Mesodermal cell (in vitro differentiated cells): Measurements from ENCODE around the gene ELMO1.

Experiments
- H3K27ac ChIP-seq: 2 replicates; pipeline ENCODE4 v1.7.0; 2013; ENCODE audit warnings: mild to moderate bottlenecking, low read depth, low read length, moderate library complexity; ENCODE audit not compliant: severe bottlenecking
- H3K36me3 ChIP-seq: 2 replicates; pipeline ENCODE4 v1.7.1; 2013; ENCODE audit warnings: mild to moderate bottlenecking, low read length, moderate library complexity; ENCODE audit not compliant: control insufficient read depth, insufficient read depth
- H3K4me1 ChIP-seq: one replicate; pipeline ENCODE4 v1.7.1; 2013; ENCODE audit warnings: mild to moderate bottlenecking, low read length; ENCODE audit not compliant: insufficient read depth, control insufficient read depth, poor library complexity, severe bottlenecking
- H3K4me3 ChIP-seq: 2 replicates; pipeline ENCODE4 v1.7.0; 2013; ENCODE audit warnings: low read length, control low read depth, mild to moderate bottlenecking; ENCODE audit not compliant: insufficient read depth, poor library complexity, severe bottlenecking; ENCODE audit errors: extremely low read depth
- H3K9me3 ChIP-seq: 2 replicates; pipeline ENCODE4 v1.7.1; 2013; ENCODE audit warnings: mild to moderate bottlenecking, low read length, moderate library complexity; ENCODE audit not compliant: control insufficient read depth
- WGBS, 2 experiments: methylation state at CpG; one replicate each; pipeline ENCODE4 v1.1.5; 2013; ENCODE audit warnings: missing lambda C conversion rate in 2 of 2; ENCODE audit not compliant: insufficient coverage in 2 of 2; 5-methylcytosine and 5-hydroxymethylcytosine counted together

The ELMO1 gene

DNA sequence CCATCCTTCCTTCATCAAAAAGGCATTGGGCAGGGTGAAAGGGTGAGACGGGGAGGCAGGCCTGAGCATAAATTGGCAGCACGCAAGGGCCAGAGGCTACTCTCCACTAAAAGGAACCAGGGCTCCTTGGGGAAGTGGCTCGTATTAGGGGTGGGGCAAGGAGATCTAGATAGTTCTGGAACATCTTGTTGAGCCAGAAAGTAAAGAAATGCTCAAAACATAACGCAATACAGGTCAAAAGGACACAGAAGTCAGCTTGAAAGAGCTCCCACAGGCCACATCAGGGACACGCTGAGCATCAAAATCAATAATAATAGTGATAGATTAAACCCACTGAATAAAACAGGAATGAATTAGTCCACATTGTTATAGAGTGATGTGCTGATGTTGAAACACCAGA, 203.1 kb downstream of the ELMO1 start:
- Histone ChIP-seq H3K4me1 (no peaks in the 10 kb centered on the region), H3K4me3 (no peak overlapping the region), H3K9me3 (no peaks in the 10 kb centered on the region), H3K27ac (no peak overlapping the region), H3K36me3 (no peaks in the 10 kb centered on the region)
- WGBS, 2 experiments: 100% methylated on average over 2 of the region's 5 CpGs

DNA sequence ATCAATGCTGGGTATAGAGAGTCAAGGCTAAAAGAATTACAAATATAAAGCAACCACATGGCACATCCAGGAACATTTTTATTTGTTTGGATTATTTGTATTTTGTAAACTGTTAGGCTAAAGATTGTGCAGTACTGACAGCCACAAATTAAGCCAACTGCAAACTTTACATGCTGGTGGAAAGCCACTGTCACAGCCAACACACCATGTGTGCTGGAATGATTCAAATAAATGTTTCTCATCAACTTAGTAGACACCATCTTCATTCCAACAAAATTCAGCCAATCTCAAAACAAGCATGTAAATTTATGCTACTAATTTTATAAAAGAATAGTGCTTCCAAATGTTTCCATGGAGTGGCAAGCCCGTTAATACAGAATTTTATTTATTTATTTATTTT, 211.8 kb downstream of the ELMO1 start:
- H3K27ac ChIP-seq: no peak overlapping the region
- H3K4me1 ChIP-seq: no peaks in the 10 kb centered on the region
- H3K9me3 ChIP-seq: no peaks in the 10 kb centered on the region
- WGBS, 2 experiments: no CpG with 5 or more reads among the region's 1 CpG
- H3K36me3 ChIP-seq: no peaks in the 10 kb centered on the region
- H3K4me3 ChIP-seq: no peak overlapping the region

DNA sequence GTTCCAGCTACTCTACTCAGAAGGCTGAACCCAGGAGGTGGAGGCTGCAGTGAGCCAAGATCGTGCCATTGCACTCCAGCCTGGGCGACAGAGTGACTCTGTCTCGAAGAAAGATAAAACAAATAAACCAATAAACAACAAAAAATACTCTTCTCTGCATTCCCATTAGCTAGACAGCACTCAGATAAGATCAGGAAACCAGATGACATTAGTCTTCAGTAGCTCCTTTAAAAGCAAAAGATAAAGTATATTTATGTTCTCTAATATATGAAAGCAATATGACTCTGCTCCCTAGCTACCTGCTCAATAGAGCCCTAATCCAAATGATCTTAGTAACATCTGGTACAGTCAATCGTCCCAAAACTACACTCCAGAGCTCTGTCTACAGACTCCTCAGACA, 212.9 kb downstream of the ELMO1 start:
- no peaks in the 10 kb centered on the region for H3K4me1 ChIP-seq
- 90% methylated on average over 2 of the region's 4 CpGs; no CpG with 5 or more reads in 1 of the 2 experiments for WGBS, 2 experiments
- H3K36me3 ChIP-seq: no peaks in the 10 kb centered on the region
- no peak overlapping the region for H3K4me3 ChIP-seq
- no peaks in the 10 kb centered on the region for H3K9me3 ChIP-seq
- H3K27ac ChIP-seq: no peak overlapping the region

DNA sequence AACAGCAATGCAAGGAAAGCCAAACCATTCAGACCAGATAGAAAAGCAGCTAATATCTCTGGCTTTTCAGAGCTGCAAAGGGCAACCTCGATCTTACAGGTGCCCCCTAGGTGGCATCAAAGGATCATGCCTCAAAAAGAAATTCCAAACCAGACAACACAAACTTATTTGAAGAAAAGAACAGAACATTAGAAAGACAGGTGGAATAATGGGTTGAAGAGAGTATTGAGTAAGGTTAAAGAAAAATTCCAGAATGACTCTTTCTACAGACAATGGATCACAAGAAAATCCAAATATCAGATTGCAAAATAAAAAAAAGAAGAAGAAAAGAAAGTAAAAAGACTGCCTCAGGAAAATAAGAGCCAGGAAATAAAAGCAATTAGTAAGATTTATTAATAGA, 213.7 kb downstream of the ELMO1 start:
- Histone ChIP-seq H3K27ac (no peak overlapping the region), H3K4me1 (no peaks in the 10 kb centered on the region), H3K36me3 (no peaks in the 10 kb centered on the region), H3K4me3 (no peak overlapping the region), H3K9me3 (no peaks in the 10 kb centered on the region)
- 0% methylated on average over 1 of the region's 1 CpG; no CpG with 5 or more reads in 1 of the 2 experiments for WGBS, 2 experiments

DNA sequence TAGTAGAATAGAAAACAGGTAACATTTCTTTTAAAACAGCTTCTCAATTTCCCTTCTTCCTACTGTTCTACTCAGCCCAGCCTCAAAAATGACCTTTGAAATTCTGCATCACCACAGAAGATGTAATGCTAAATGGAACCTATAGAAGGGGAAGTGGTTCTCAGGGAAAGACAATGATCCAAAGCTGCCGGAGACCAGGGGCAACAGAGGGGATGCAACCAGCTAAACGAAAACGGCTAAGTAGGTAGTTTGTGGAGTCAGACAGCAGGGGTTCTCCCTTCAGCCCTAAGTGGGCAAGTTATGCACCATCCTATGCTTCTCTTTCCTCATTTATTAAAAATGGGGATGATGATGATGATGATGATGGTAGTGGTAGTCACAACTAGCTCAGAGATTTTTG, 214.3 kb downstream of the ELMO1 start:
- no peak overlapping the region for H3K27ac ChIP-seq
- H3K4me3 ChIP-seq: no peak overlapping the region
- 33 to 50% methylated on average over 1 of the region's 3 CpGs for WGBS, 2 experiments
- no peaks in the 10 kb centered on the region for H3K9me3 ChIP-seq
- H3K4me1 ChIP-seq: no peaks in the 10 kb centered on the region
- H3K36me3 ChIP-seq: no peaks in the 10 kb centered on the region

DNA sequence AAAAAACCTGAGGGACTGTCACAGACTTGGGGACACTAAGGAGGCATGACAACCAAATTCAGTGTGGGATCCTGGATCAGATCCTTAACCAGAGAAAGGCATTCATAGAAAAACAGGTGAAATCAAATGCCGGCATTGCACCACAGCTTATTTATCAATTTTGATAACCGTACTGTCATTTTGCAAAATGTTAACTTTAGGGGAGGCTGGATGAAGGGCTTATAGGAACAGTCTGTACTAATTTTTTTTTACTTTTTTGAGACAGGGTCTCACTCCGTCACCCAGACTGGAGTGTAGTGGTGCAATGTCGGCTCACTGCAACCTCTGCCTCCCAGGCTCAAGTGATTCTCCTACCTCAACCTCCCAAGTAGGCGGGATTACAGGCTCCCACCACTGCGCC, 217.1 kb downstream of the ELMO1 start:
- Histone ChIP-seq H3K36me3 (no peaks in the 10 kb centered on the region), H3K27ac (no peak overlapping the region), H3K4me3 (no peak overlapping the region), H3K4me1 (no peaks in the 10 kb centered on the region), H3K9me3 (no peaks in the 10 kb centered on the region)
- 90 to 92% methylated on average over 5 to 6 of the region's 6 CpGs for WGBS, 2 experiments

DNA sequence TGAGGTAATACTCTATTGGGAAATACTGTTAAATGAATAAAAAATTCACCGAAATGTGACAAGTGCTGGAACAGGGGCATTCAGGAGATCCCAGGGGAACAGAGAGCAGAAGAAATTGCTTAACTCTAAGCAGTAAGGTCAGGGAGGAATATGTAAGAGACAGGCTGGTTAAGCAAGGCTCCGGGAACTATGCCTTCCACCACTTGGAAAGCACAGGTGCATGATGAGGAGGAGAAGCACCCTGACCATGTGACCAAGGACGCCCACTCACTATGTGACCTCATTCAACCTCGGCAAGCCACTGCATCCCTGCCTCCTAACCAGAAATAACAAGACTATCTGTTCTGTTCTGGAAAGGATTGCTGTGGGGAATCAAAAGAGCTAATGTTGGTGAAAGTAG, 218.4 kb downstream of the ELMO1 start:
- H3K36me3 ChIP-seq: no peaks in the 10 kb centered on the region
- no peaks in the 10 kb centered on the region for H3K9me3 ChIP-seq
- H3K4me3 ChIP-seq: no peak overlapping the region
- H3K4me1 ChIP-seq: no peaks in the 10 kb centered on the region
- 89 to 96% methylated on average over 1 to 2 of the region's 4 CpGs for WGBS, 2 experiments
- H3K27ac ChIP-seq: no peak overlapping the region

DNA sequence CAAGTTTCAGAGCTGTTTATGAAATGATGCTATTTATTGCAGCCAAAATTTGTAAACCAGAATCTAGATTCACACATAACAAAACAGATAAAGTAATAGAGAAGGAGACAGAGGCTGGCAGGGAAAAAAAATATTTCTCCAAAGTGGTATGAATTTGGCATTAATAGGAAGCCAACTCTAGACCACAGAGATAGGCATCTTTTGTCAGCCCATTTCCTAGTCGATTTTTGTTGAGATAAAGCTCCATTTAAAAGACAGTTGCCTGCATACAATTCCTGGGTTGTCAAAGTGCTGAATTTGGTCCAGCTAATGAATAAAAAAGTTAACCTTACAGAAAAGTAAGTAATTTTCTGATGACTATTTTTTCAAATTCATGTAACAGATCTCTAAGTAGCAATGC, 219.3 kb downstream of the ELMO1 start:
- H3K4me1 ChIP-seq: no peaks in the 10 kb centered on the region
- no peak overlapping the region for H3K4me3 ChIP-seq
- WGBS, 2 experiments: no CpG with 5 or more reads among the region's 1 CpG
- no peak overlapping the region for H3K27ac ChIP-seq
- no peaks in the 10 kb centered on the region for H3K36me3 ChIP-seq
- H3K9me3 ChIP-seq: no peaks in the 10 kb centered on the region

DNA sequence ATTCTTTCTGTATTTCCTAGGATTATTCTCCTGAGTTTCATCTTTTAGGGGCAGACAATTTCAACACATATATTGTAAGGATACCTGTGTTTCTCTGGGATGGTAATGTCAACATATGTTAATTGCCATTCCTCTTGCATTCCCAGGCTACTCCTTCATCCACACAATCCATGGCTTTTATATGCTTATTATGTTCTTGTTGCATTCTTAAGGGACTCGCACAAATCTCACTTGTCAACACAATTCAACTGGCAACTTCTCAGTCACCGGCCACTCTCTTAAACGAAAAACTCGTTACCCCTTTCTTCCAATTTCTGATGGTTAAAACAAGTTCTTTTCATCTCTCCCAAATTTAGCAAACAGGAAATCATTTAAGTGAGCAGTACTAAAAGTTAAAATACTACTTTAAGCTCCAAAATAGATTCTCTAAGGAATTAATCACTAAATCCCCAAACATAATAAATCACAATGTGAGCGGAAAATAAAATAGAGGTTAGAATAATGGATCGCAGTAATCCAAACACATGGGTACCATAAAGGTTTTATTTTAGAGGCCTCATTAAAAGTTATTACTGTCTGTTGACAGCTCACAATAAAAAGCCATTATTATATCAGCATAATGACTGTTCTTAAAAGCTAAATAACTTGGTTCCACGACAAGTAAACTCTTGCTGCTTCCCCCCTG, 223.2 kb downstream of the ELMO1 start:
- Histone ChIP-seq H3K27ac (no peak overlapping the region), H3K36me3 (peaks cover 6% of the 10 kb centered on the region), H3K4me3 (no peak overlapping the region), H3K4me1 (no peaks in the 10 kb centered on the region), H3K9me3 (no peaks in the 10 kb centered on the region)
- WGBS, 2 experiments: 57 to 67% methylated on average over 1 to 5 of the region's 7 CpGs

DNA sequence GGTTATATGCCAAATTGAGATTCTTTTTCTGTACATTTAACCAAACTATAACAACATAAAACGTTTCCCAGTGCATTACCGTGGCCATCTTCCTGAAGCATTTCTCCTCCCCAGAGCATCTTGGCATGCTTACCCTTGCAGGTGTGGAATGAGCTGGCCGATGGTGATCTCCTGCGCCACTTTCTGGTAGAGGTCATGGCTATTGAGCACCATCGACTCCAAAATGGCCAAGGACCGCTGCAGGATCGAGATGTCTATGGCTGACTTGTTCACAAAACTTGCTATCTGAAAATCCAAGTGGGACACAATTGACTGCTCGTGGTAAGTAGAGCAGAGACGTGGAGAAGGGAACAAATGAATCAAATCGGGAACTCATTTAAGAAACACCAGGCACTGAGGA, 223.9 kb downstream of the ELMO1 start:
- H3K36me3 ChIP-seq: peaks cover 6% of the 10 kb centered on the region
- H3K4me1 ChIP-seq: no peaks in the 10 kb centered on the region
- no peaks in the 10 kb centered on the region for H3K9me3 ChIP-seq
- no peak overlapping the region for H3K4me3 ChIP-seq
- WGBS, 2 experiments: 89 to 98% methylated on average over 10 of the region's 10 CpGs
- H3K27ac ChIP-seq: no peak overlapping the region

DNA sequence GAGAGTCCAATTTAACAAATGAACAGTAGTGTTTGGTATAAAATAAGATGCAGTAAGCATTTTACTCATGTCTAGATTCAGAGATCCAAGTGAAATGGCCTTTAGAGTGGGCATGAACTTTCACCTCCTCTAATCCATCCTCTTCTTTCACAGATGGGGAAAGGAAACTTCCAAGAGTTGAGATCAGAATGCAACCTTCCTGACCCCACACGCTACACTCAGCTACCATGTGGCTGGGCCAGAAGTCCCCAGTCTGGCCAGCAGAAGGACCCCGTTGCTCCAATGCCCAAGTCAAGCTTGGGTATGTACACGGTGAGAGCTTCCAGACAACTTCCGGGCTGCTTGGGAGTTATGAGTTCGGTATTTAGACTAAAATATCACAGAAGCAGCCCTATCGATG, 228.0 kb downstream of the ELMO1 start:
- H3K9me3 ChIP-seq: no peaks in the 10 kb centered on the region
- H3K36me3 ChIP-seq: peaks cover 6% of the 10 kb centered on the region
- 89 to 97% methylated on average over 6 of the region's 6 CpGs for WGBS, 2 experiments

More for the DNA sequence above, 228.0 kb downstream of the ELMO1 start:
- Histone ChIP-seq H3K27ac (no peak overlapping the region), H3K4me1 (no peaks in the 10 kb centered on the region), H3K4me3 (no peak overlapping the region)
